H1 (cell line): ENCODE data around the gene RNF212. TPM values are rescaled to one million over a fixed set of nuclear protein-coding genes. Genes with fewer than 3 reads are reported as not detected.

ENCODE experiments used
- CTCF ChIA-PET: fragments of 300-600 bp; sonication (Branson Sonifier 250); formaldehyde crosslinking; loops from one replicate; lab custom pipeline; 2021; ENCODE audit not compliant: partially characterized antibody; lab: Charles Lee
- POLR2A ChIA-PET: fragments of 300-600 bp; sonication (Branson Sonifier 250); formaldehyde crosslinking; loops from one replicate; lab custom pipeline; 2021; ENCODE audit warnings: inconsistent platforms; ENCODE audit not compliant: partially characterized antibody; lab: Charles Lee
- DNase-seq, 2 experiments: peaks; one replicate each; pipeline versions ENCODE4 v3.0.0 to v3.0.0-alpha.2; 2010 to 2022; ENCODE audit warnings: low spot score in 2 of 2, low read depth in 1 of 2, mixed read lengths in 1 of 2
- FAIRE-seq: peaks from 2 replicates; lab custom pipeline; 2011; peaks lifted over from hg19 to GRCh38; lab: Jason Lieb, UNC
- H2AFZ ChIP-seq: 2 replicates; pipeline ENCODE4 v1.8.1; 2012; ENCODE audit warnings: low read length, inconsistent platforms
- H2AK5ac ChIP-seq: 2 replicates; pipeline ENCODE4 v1.6.1; 2013; ENCODE audit warnings: low read depth, low read length
- H2BK120ac ChIP-seq: replicated peaks from 2 replicates; pipeline ENCODE3; 2013; ENCODE audit warnings: low read depth, low read length, inconsistent platforms
- H2BK12ac ChIP-seq: 2 replicates; pipeline ENCODE4 v1.6.1; 2013; ENCODE audit warnings: low read depth, low read length
- H2BK15ac ChIP-seq: 2 replicates; pipeline ENCODE4 v1.6.1; 2013; ENCODE audit warnings: low read length
- H2BK20ac ChIP-seq: 2 replicates; pipeline ENCODE4 v1.6.1; 2013; ENCODE audit warnings: low read length
- H2BK5ac ChIP-seq: 2 replicates; pipeline ENCODE4 v1.6.1; 2013; ENCODE audit warnings: low read depth, low read length
- H3K14ac ChIP-seq: 2 replicates; pipeline ENCODE4 v1.6.1; 2013; ENCODE audit warnings: inconsistent platforms; ENCODE audit not compliant: insufficient read length
- H3K18ac ChIP-seq: 2 replicates; pipeline ENCODE4 v1.6.1; 2013; ENCODE audit warnings: low read length; ENCODE audit errors: extremely low read depth
- H3K23ac ChIP-seq: 2 replicates; pipeline ENCODE4 v1.6.1; 2013; ENCODE audit warnings: inconsistent platforms; ENCODE audit not compliant: insufficient read length
- H3K23me2 ChIP-seq: 2 replicates; pipeline ENCODE4 v1.6.1; 2013; ENCODE audit warnings: low read depth, low read length
- H3K27ac ChIP-seq: 2 replicates; pipeline ENCODE4 v1.6.1; 2011; ENCODE audit warnings: low read depth, low read length, inconsistent platforms
- H3K27me3 ChIP-seq, 4 experiments: replicated peaks in 1 of 4; 1 replicate in 1 of 4; 2 replicates in 3 of 4; pipeline versions ENCODE4 v1.6.1 to v1.8.1; 2011 to 2013; ENCODE audit warnings: low read length in 3 of 4, mild to moderate bottlenecking in 3 of 4, inconsistent platforms in 2 of 4, mixed read lengths in 2 of 4, moderate library complexity in 1 of 4; ENCODE audit not compliant: control insufficient read depth in 3 of 4, insufficient read depth in 3 of 4; ENCODE audit errors: extremely low read depth in 1 of 4
- H3K36me3 ChIP-seq, 4 experiments: 2 replicates each; pipeline versions ENCODE4 v1.6.1 to v1.8.1; 2011 to 2013; ENCODE audit warnings: mild to moderate bottlenecking in 4 of 4, low read length in 3 of 4, moderate library complexity in 2 of 4, control low read depth in 1 of 4, inconsistent platforms in 1 of 4; ENCODE audit not compliant: insufficient read depth in 4 of 4, control insufficient read depth in 2 of 4
- H3K4ac ChIP-seq: replicated peaks from 2 replicates; pipeline ENCODE3; 2013; ENCODE audit warnings: low read length, low read depth, mixed read lengths, inconsistent platforms; ENCODE audit not compliant: insufficient read length
- H3K4me1 ChIP-seq, 4 experiments: replicated peaks in 1 of 4; 1 replicate in 1 of 4; 2 replicates in 3 of 4; pipeline versions ENCODE4 v1.6.1 to v1.8.1; 2011 to 2013; ENCODE audit warnings: low read length in 3 of 4, inconsistent platforms in 2 of 4, mixed read lengths in 1 of 4; ENCODE audit not compliant: insufficient read depth in 4 of 4, control insufficient read depth in 3 of 4
- H3K4me2 ChIP-seq, 2 experiments: 2 replicates each; pipeline versions ENCODE4 v1.6.1 to v1.8.1; 2011 to 2013; ENCODE audit warnings: low read depth in 2 of 2, low read length in 2 of 2, control low read depth in 1 of 2, inconsistent platforms in 1 of 2, mild to moderate bottlenecking in 1 of 2; ENCODE audit not compliant: insufficient read depth in 1 of 2
- H3K4me3 ChIP-seq, 4 experiments: fragments of 200-600, 300-600 bp in 1 of 4; sonication (generic), shearing (Covaris generic), sonication (Bioruptor Twin) in 1 of 4; 2 replicates each; pipeline versions ENCODE4 v1.5.1 to v1.8.1; 2011 to 2016; ENCODE audit warnings: low read length in 4 of 4, low read depth in 3 of 4, control low read depth in 2 of 4, inconsistent platforms in 2 of 4, mild to moderate bottlenecking in 2 of 4, mixed read lengths in 1 of 4, moderate library complexity in 1 of 4; ENCODE audit not compliant: insufficient read depth in 2 of 4; ENCODE audit errors: extremely low read depth in 1 of 4
- H3K56ac ChIP-seq: replicated peaks from 2 replicates; pipeline ENCODE3; 2013; ENCODE audit warnings: low read depth, mild to moderate bottlenecking, mixed read lengths, low read length, inconsistent platforms; ENCODE audit not compliant: insufficient read length
- H3K79me1 ChIP-seq: 2 replicates; pipeline ENCODE4 v1.6.1; 2013; ENCODE audit warnings: low read depth, low read length, control low read depth
- H3K79me2 ChIP-seq, 2 experiments: 2 replicates each; pipeline versions ENCODE4 v1.6.1 to v1.8.1; 2012 to 2013; ENCODE audit warnings: low read length in 2 of 2, mild to moderate bottlenecking in 2 of 2, inconsistent platforms in 1 of 2; ENCODE audit not compliant: insufficient read depth in 2 of 2, control insufficient read depth in 1 of 2
- H3K9ac ChIP-seq, 4 experiments: replicated peaks in 1 of 4; 1 replicate in 1 of 4; 2 replicates in 3 of 4; pipeline versions ENCODE4 v1.6.1 to v1.8.1; 2011 to 2013; ENCODE audit warnings: low read depth in 3 of 4, low read length in 3 of 4, control low read depth in 2 of 4, mild to moderate bottlenecking in 2 of 4, moderate library complexity in 2 of 4, inconsistent platforms in 1 of 4; ENCODE audit errors: extremely low read depth in 1 of 4
- H3K9me3 ChIP-seq, 2 experiments: 2 replicates each; pipeline versions ENCODE4 v1.6.1 to v1.8.1; 2012 to 2013; ENCODE audit warnings: mild to moderate bottlenecking in 2 of 2, moderate library complexity in 2 of 2, control low read depth in 1 of 2, inconsistent platforms in 1 of 2, low read depth in 1 of 2, low read length in 1 of 2, mixed read lengths in 1 of 2; ENCODE audit not compliant: insufficient read depth in 2 of 2
- H4K20me1 ChIP-seq, 2 experiments: replicated peaks in 1 of 2; 2 replicates each; pipeline versions ENCODE3 to v1.8.1; 2011 to 2013; ENCODE audit warnings: inconsistent platforms in 2 of 2, low read length in 2 of 2, mild to moderate bottlenecking in 1 of 2; ENCODE audit not compliant: insufficient read depth in 2 of 2, control insufficient read depth in 1 of 2
- H4K5ac ChIP-seq: 2 replicates; pipeline ENCODE4 v1.6.1; 2013; ENCODE audit warnings: low read length, low read depth, mixed read lengths, inconsistent platforms; ENCODE audit not compliant: insufficient read length
- H4K8ac ChIP-seq: 2 replicates; pipeline ENCODE4 v1.8.0; 2013; ENCODE audit warnings: mild to moderate bottlenecking, moderate library complexity, low read length, inconsistent platforms; ENCODE audit not compliant: insufficient read depth; ENCODE audit errors: extremely low read depth
- H4K91ac ChIP-seq: replicated peaks from 2 replicates; pipeline ENCODE3; 2013; ENCODE audit warnings: low read length, mixed read lengths, inconsistent platforms; ENCODE audit not compliant: insufficient read length
- ATF2 ChIP-seq: IDR thresholded peaks from 2 replicates; pipeline ENCODE4 v1.6.1; 2012; ENCODE audit warnings: low read length, inconsistent platforms
- BCL11A ChIP-seq, 2 experiments: IDR thresholded peaks; one replicate each; pipeline ENCODE4 v1.6.1; 2011; ENCODE audit warnings: low read depth in 2 of 2, low read length in 2 of 2, mild to moderate bottlenecking in 2 of 2
- CEBPB ChIP-seq: IDR thresholded peaks from 2 replicates; pipeline ENCODE4 v1.6.1; 2012; ENCODE audit warnings: low read depth, low read length
- EP300 ChIP-seq, 2 experiments: IDR thresholded peaks; 1 replicate in 1 of 2; 2 replicates in 1 of 2; pipeline ENCODE4 v1.6.1; 2011 to 2012; ENCODE audit warnings: low read depth in 2 of 2, low read length in 2 of 2, mild to moderate bottlenecking in 2 of 2, borderline replicate concordance in 1 of 2, inconsistent platforms in 1 of 2, moderate library complexity in 1 of 2
- HDAC2 ChIP-seq, 2 experiments: fragments of 300-600 bp in 1 of 2; sonication (generic) in 1 of 2; IDR thresholded peaks; 2 replicates each; pipeline ENCODE4 v1.6.1; 2011 to 2012; ENCODE audit warnings: low read depth in 2 of 2, low read length in 2 of 2, mild to moderate bottlenecking in 2 of 2, moderate library complexity in 2 of 2, borderline replicate concordance in 1 of 2, inconsistent platforms in 1 of 2
- HDAC6 ChIP-seq: IDR thresholded peaks from one replicate; pipeline ENCODE4 v1.7.1; 2012; ENCODE audit warnings: low read depth, mild to moderate bottlenecking, inconsistent platforms, low read length, moderate library complexity
- MAFK ChIP-seq: IDR thresholded peaks from 2 replicates; pipeline ENCODE4 v1.6.1; 2012; ENCODE audit warnings: low read depth, mild to moderate bottlenecking, improper control_type of control experiment, low read length
- POU5F1 ChIP-seq: IDR thresholded peaks from 2 replicates; pipeline ENCODE4 v1.6.1; 2011; ENCODE audit warnings: low read depth, mild to moderate bottlenecking, low read length, moderate library complexity
- RFX5 ChIP-seq: IDR thresholded peaks from 2 replicates; pipeline ENCODE4 v1.6.1; 2011; ENCODE audit warnings: low read depth, low read length, improper control_type of control experiment, borderline replicate concordance
- SP2 ChIP-seq: IDR thresholded peaks from 2 replicates; pipeline ENCODE4 v1.6.1; 2012; ENCODE audit warnings: mild to moderate bottlenecking, low read length, inconsistent platforms
- SP4 ChIP-seq: IDR thresholded peaks from 2 replicates; pipeline ENCODE4 v1.6.1; 2012; ENCODE audit warnings: low read length, inconsistent platforms
- TAF1 ChIP-seq: IDR thresholded peaks from 2 replicates; pipeline ENCODE4 v1.6.1; 2011; ENCODE audit warnings: mild to moderate bottlenecking, low read depth, low read length
- TAF7 ChIP-seq: optimal IDR thresholded peaks from 2 replicates; pipeline ENCODE3; 2011; ENCODE audit warnings: low read depth, mild to moderate bottlenecking, inconsistent platforms, low read length, moderate library complexity, borderline replicate concordance
- ZNF274 ChIP-seq: IDR thresholded peaks from 2 replicates; pipeline ENCODE4 v1.7.0; 2012; ENCODE audit warnings: low read length, borderline replicate concordance; ENCODE audit errors: extremely low read depth
- polyA plus RNA-seq, 7 experiments: library from polyadenylated mRNA; depleted of rRNA in 3 of 7; stranded (reverse) in 5 of 7; unstranded in 2 of 7; fragments of >200 nt in 5 of 7; fragments of 200-250 nt in 2 of 7; gene quantifications; 1 replicate in 5 of 7; 2 replicates in 1 of 7; 4 replicates in 1 of 7; pipeline versions ENCODE4 v1.2.1 to v1.2.3, GENCODE V29; 2011 to 2013; ENCODE audit warnings: missing spikeins in 2 of 7, mixed read lengths in 2 of 7
- total RNA-seq: library from RNA; stranded (reverse); fragmentation: NEBNext Ultra II Directional; extraction: Animal tissue kit (Norgen Biotek cat#: 25700); gene quantifications from 2 replicates; pipeline ENCODE4 v1.2.1, GENCODE V29; 2021

RNF212 gene
- total and polyA plus RNA-seq, 2 of the 8 experiments (the other 6 are each of a cell fraction or from before 2014, with no cell fraction given) = 3.4 to 5.4 TPM

DNA sequence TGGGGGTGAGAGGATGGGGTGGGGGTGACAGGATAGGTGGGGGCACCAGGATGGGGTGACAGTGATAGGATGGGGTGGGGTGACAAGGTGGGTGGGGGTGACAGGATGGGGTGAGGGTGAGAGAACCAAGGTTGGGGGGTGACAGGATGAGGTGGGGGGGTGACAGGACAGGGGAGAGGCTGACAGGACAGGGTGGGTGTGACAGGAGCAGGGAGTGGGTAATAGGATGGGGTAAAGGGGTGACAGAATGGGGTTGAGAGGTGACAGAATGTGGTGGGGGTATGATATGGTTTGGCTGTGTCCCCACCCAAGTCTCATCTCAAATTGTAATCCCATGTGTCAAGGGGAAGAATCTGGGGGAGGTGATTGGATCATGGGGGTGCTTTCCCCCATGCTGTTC is 26.0 kb downstream of the RNF212 start:
- Histone ChIP-seq H3K18ac (no peak overlapping the region), H2BK5ac (no peak overlapping the region), H3K4me3 (no peak overlapping the region), H3K23me2 (no peaks in the 10 kb centered on the region), H2BK120ac (no peak overlapping the region), H4K20me1 (no peaks in the 10 kb centered on the region), H2BK12ac (no peak overlapping the region), H2AFZ (no peak overlapping the region), H3K36me3 (no peaks in the 10 kb centered on the region), H4K8ac (no peak overlapping the region), H4K91ac (no peak overlapping the region), H3K4me2 (no peak overlapping the region), H3K79me1 (no peaks in the 10 kb centered on the region), H3K27ac (no peak overlapping the region), H3K4me1 (no peaks in the 10 kb centered on the region; a peak in 1 of 7 replicates), H3K14ac (no peak overlapping the region), H4K5ac (no peak overlapping the region), H2BK15ac (no peak overlapping the region), H3K9me3 (peaks cover 0 to 9% of the 10 kb centered on the region in 2 experiments; a peak in 3 of 4 replicates), H3K79me2 (no peaks in the 10 kb centered on the region), H2AK5ac (no peak overlapping the region), H3K27me3 (peaks cover 0 to 3% (median 0%) of the 10 kb centered on the region in 4 experiments; a peak in 1 of 7 replicates), H3K56ac (no peak overlapping the region), H3K9ac (no peak overlapping the region), H2BK20ac (no peak overlapping the region), H3K23ac (no peak overlapping the region), H3K4ac (no peak overlapping the region)
- POLR2A ChIA-PET = no interaction called here
- CTCF ChIA-PET = no interaction called here
- FAIRE-seq (no peak), DNase-seq (no peak)
- TF ChIP-seq EP300 (IDR thresholded peaks at IDR 0.05; ENCODE audit: borderline replicate concordance in 1 of 2, low read depth in 2 of 2, low read length in 2 of 2) (no peak), BCL11A (IDR thresholded peaks at IDR 0.05; ENCODE audit: low read depth in 2 of 2, low read length in 2 of 2) (no peak), SP4 (no peak), ATF2 (no peak), SP2 (no peak), HDAC2 (IDR thresholded peaks at IDR 0.05; ENCODE audit: borderline replicate concordance in 1 of 2, low read depth in 2 of 2, low read length in 2 of 2) (no peak), CEBPB (no peak), ZNF274 (no peak), TAF1 (no peak), POU5F1 (no peak), TAF7 (no peak), HDAC6 (no peak), RFX5 (no peak), MAFK (no peak)
